Neural cell (in vitro differentiated cells): ENCODE data around the gene TICAM2. TPM values are rescaled to one million over a fixed set of nuclear protein-coding genes. Genes with fewer than 3 reads are reported as not detected.

Experiments used
- H2AFZ ChIP-seq: fragments of 200-600, 300-800 bp; sonication (generic), shearing (Covaris generic); 2 replicates; pipeline ENCODE4 v1.6.0; 2014; ENCODE audit warnings: low read depth, mild to moderate bottlenecking, antibody characterized with exemption, low read length, moderate library complexity
- H3F3A ChIP-seq: fragments of 200-600 bp; shearing (Covaris generic); 2 replicates; pipeline ENCODE4 v1.6.1; 2016; ENCODE audit warnings: mild to moderate bottlenecking, moderate library complexity, mixed read lengths, antibody characterized with exemption, low read length; ENCODE audit not compliant: insufficient read depth, poor library complexity, severe bottlenecking
- H3K27ac ChIP-seq: fragments of 200-600, 300-800 bp; sonication (generic), shearing (Covaris generic); 2 replicates; pipeline ENCODE4 v1.5.1; 2014; ENCODE audit warnings: mild to moderate bottlenecking, low read length, moderate library complexity
- H3K27me3 ChIP-seq: fragments of 300-800, 200-600 bp; sonication (generic), shearing (Covaris generic); 2 replicates; pipeline ENCODE4 v1.6.0; 2014; ENCODE audit warnings: mild to moderate bottlenecking, low read depth, low read length, moderate library complexity; ENCODE audit not compliant: insufficient read depth
- H3K36me3 ChIP-seq: fragments of 300-800, 200-600 bp; sonication (generic), shearing (Covaris generic); 2 replicates; pipeline ENCODE4 v1.5.1; 2014; ENCODE audit warnings: mild to moderate bottlenecking, antibody characterized with exemption, low read length, moderate library complexity; ENCODE audit not compliant: insufficient read depth
- H3K4me2 ChIP-seq: fragments of 300-800, 200-600 bp; sonication (generic), shearing (Covaris generic); 2 replicates; pipeline ENCODE4 v1.6.0; 2014; ENCODE audit warnings: mild to moderate bottlenecking, low read length
- H3K4me3 ChIP-seq: fragments of 300-800, 200-600 bp; sonication (generic), shearing (Covaris generic); 2 replicates; pipeline ENCODE4 v1.5.1; 2014; ENCODE audit warnings: mild to moderate bottlenecking, low read length, moderate library complexity
- H3K79me2 ChIP-seq: fragments of 200-600 bp; shearing (Covaris generic); replicated peaks from 2 replicates; pipeline ENCODE4 v1.6.0; 2014; ENCODE audit warnings: mild to moderate bottlenecking, low read length, moderate library complexity; ENCODE audit not compliant: insufficient read depth
- H3K9ac ChIP-seq: fragments of 300-800, 200-600 bp; sonication (generic), shearing (Covaris generic); 2 replicates; pipeline ENCODE4 v1.6.1; 2016; ENCODE audit warnings: mild to moderate bottlenecking, low read length, mixed read lengths
- H3K9me2 ChIP-seq: fragments of 200-600 bp; shearing (Covaris generic); 2 replicates; pipeline ENCODE4 v1.6.1; 2016; ENCODE audit warnings: mild to moderate bottlenecking, low read length, mixed read lengths; ENCODE audit not compliant: insufficient read depth
- H3K9me3 ChIP-seq: fragments of 200-600, 300-800 bp; sonication (generic), shearing (Covaris generic); 2 replicates; pipeline ENCODE4 v1.6.1; 2016; ENCODE audit warnings: mild to moderate bottlenecking, mixed run types, low read length, moderate library complexity, mixed read lengths
- H4K20me1 ChIP-seq: fragments of 200-600 bp; shearing (Covaris generic); 2 replicates; pipeline ENCODE4 v1.6.1; 2016; ENCODE audit warnings: mild to moderate bottlenecking, mixed run types; ENCODE audit not compliant: insufficient read depth
- CTCF ChIP-seq: fragments of 450-650 bp; IDR thresholded peaks from 2 replicates; pipeline ENCODE4 v1.5.1; 2014; ENCODE audit warnings: antibody characterized with exemption, mild to moderate bottlenecking, moderate library complexity; ENCODE audit not compliant: poor library complexity, severe bottlenecking
- EP300 ChIP-seq: fragments of 450-650 bp; conservative IDR thresholded peaks from 2 replicates; pipeline ENCODE4 v1.6.1; 2014; ENCODE audit warnings: antibody characterized with exemption, mild to moderate bottlenecking, moderate library complexity; ENCODE audit not compliant: poor library complexity, severe bottlenecking
- EZH2 ChIP-seq: fragments of 200-600, 300-800 bp; shearing (Covaris generic), sonication (generic); IDR thresholded peaks from 2 replicates; pipeline ENCODE4 v1.6.1; 2014; ENCODE audit warnings: antibody characterized with exemption, low read length, borderline replicate concordance, mild to moderate bottlenecking; ENCODE audit not compliant: insufficient read depth, poor library complexity, severe bottlenecking
- MXI1 ChIP-seq: fragments of 450-650 bp; conservative IDR thresholded peaks from 2 replicates; pipeline ENCODE4 v1.6.1; 2014; ENCODE audit warnings: antibody characterized with exemption, mild to moderate bottlenecking; ENCODE audit not compliant: poor library complexity, severe bottlenecking
- POLR2AphosphoS5 ChIP-seq: IDR thresholded peaks from 2 replicates; pipeline ENCODE4 v1.6.1; 2012
- RAD21 ChIP-seq: fragments of 450-650 bp; conservative IDR thresholded peaks from 2 replicates; pipeline ENCODE4 v1.6.1; 2014; ENCODE audit warnings: antibody characterized with exemption, mild to moderate bottlenecking, moderate library complexity
- SMC3 ChIP-seq: fragments of 450-650 bp; conservative IDR thresholded peaks from 2 replicates; pipeline ENCODE4 v1.6.1; 2014; ENCODE audit warnings: antibody characterized with exemption, mild to moderate bottlenecking, moderate library complexity; ENCODE audit not compliant: poor library complexity
- polyA plus RNA-seq: library from polyadenylated mRNA; depleted of rRNA; stranded (reverse); fragments of >200 nt; gene quantifications from 2 replicates; pipeline ENCODE4 v1.2.3, GENCODE V29; 2014
- TF ChIP-seq, protein P1 (sequence below): IDR thresholded peaks from 2 replicates; pipeline ENCODE4 v1.6.1; 2012; ENCODE audit warnings: borderline replicate concordance

Gene TICAM2
- polyA plus RNA-seq, 1 donor from 2014 or later = not detected

GRCh38 chr5:115557667-115558387 lies 44.5 kb downstream of the TICAM2 start:
- Histone ChIP-seq H3K4me3 (no peak overlapping the region), H3K27ac (no peak overlapping the region), H3K79me2 (no peaks in the 10 kb centered on the region), H3K9me3 (no peaks in the 10 kb centered on the region), H3K9me2 (no peaks in the 10 kb centered on the region), H4K20me1 (no peaks in the 10 kb centered on the region), H3F3A (no peaks in the 10 kb centered on the region), H2AFZ (no peak overlapping the region), H3K36me3 (no peaks in the 10 kb centered on the region), H3K9ac (no peak overlapping the region), H3K27me3 (no peaks in the 10 kb centered on the region), H3K4me2 (no peak overlapping the region)
- no peak for TF ChIP-seq EP300
- TF ChIP-seq, protein P1, sequence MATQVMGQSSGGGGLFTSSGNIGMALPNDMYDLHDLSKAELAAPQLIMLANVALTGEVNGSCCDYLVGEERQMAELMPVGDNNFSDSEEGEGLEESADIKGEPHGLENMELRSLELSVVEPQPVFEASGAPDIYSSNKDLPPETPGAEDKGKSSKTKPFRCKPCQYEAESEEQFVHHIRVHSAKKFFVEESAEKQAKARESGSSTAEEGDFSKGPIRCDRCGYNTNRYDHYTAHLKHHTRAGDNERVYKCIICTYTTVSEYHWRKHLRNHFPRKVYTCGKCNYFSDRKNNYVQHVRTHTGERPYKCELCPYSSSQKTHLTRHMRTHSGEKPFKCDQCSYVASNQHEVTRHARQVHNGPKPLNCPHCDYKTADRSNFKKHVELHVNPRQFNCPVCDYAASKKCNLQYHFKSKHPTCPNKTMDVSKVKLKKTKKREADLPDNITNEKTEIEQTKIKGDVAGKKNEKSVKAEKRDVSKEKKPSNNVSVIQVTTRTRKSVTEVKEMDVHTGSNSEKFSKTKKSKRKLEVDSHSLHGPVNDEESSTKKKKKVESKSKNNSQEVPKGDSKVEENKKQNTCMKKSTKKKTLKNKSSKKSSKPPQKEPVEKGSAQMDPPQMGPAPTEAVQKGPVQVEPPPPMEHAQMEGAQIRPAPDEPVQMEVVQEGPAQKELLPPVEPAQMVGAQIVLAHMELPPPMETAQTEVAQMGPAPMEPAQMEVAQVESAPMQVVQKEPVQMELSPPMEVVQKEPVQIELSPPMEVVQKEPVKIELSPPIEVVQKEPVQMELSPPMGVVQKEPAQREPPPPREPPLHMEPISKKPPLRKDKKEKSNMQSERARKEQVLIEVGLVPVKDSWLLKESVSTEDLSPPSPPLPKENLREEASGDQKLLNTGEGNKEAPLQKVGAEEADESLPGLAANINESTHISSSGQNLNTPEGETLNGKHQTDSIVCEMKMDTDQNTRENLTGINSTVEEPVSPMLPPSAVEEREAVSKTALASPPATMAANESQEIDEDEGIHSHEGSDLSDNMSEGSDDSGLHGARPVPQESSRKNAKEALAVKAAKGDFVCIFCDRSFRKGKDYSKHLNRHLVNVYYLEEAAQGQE = no peak

GRCh38 chr5:115556276-115556675 lies 46.0 kb downstream of the TICAM2 start:
- Histone ChIP-seq H3K4me2 (no peak overlapping the region), H2AFZ (no peak overlapping the region), H3K27me3 (no peaks in the 10 kb centered on the region), H3F3A (no peaks in the 10 kb centered on the region), H3K27ac (no peak overlapping the region), H3K79me2 (no peaks in the 10 kb centered on the region), H3K36me3 (no peaks in the 10 kb centered on the region), H3K9me3 (no peaks in the 10 kb centered on the region), H3K9ac (no peak overlapping the region), H3K9me2 (no peaks in the 10 kb centered on the region), H3K4me3 (no peak overlapping the region), H4K20me1 (no peaks in the 10 kb centered on the region)
- no peak for TF ChIP-seq EP300
- TF ChIP-seq RAD21 = no peak
- TF ChIP-seq SMC3 = no peak
- TF ChIP-seq CTCF = no peak

DNA sequence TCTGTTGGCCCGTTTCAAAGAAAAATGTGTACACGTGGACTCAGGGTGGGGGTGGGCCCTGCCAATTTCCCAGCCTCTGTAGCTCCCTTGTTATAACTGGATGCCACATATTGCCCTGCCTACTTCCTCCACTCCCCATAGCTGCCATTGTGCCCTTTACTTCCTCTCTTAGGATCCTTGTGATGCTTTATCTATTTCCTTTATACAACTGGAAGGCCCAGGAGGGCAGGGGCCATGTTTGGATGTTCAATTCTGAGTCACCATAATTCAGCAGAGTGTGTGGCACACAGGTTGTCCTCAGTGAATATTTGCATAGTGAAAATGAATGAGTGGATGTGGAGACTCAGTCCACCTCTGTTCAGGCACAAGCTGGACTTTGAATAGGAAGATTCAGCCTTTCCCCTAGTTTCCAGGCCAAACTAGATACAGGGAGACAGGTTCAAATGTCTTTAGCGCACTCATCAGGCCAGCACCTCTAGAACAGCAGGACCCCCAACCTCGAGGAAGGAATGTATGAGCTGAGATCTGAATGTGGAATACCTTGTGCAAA lies 47.1 kb downstream of the TICAM2 start:
- H3K36me3 ChIP-seq = no peaks in the 10 kb centered on the region
- no peaks in the 10 kb centered on the region for H3K9me3 ChIP-seq
- H3K4me3 ChIP-seq = no peak overlapping the region
- no peaks in the 10 kb centered on the region for H4K20me1 ChIP-seq
- no peaks in the 10 kb centered on the region for H3K9me2 ChIP-seq
- no peak overlapping the region for H3K27ac ChIP-seq
- no peak overlapping the region for H3K9ac ChIP-seq
- H3F3A ChIP-seq = no peaks in the 10 kb centered on the region
- TF ChIP-seq EZH2 (no peak), EP300 (no peak), CTCF (no peak), MXI1 (no peak), POLR2AphosphoS5 (no peak)
- TF ChIP-seq, protein P1 = no peak
- H3K79me2 ChIP-seq = no peaks in the 10 kb centered on the region
- no peak overlapping the region for H2AFZ ChIP-seq
- no peaks in the 10 kb centered on the region for H3K27me3 ChIP-seq
- no peak overlapping the region for H3K4me2 ChIP-seq
